Esophagus muscularis mucosa (tissue), 3 donors: ENCODE data around the gene WDR89.
"Not testable (repeated sequence)": the region's sequence is repeated elsewhere in the genome, so short reads cannot be mapped to it uniquely, and the experiment has no call there.

Experiments
- EP300 ChIP-seq: sonication (generic); formaldehyde crosslinking; IDR thresholded peaks from one replicate; pipeline ENCODE4 v1.6.1; 2017; ENCODE audit warnings: antibody characterized with exemption
- TF ChIP-seq, protein P1 (sequence below), 3 experiments: fragments of 200-600 bp in 2 of 3; fragments of 450-650 bp in 1 of 3; sonication (generic) in 2 of 3; IDR thresholded peaks; one replicate each; pipeline ENCODE4 v1.5.1; 2017 to 2019; ENCODE audit warnings: antibody characterized with exemption in 3 of 3, mild to moderate bottlenecking in 2 of 3, moderate library complexity in 1 of 3

DNA sequence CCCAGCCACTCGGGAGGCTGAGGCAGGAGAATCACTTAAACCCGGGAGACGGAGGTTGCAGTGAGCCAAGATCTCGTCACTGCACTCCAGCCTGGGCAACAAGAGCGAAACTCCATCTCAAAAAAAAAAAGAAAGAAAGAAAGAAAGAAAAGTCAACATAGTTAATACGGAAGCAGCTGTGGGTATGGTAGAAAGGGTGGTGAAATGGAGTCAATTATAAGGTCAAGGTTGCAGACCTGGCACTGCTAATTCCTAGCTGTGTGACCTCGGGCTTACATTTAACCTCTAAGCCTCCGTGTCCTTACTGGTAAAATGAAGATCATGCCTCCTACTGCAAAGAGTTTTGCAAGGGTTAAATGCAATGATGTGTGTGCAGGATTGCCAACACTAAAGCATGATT is 58.6 kb downstream of the WDR89 start:
- TF ChIP-seq, protein P1, sequence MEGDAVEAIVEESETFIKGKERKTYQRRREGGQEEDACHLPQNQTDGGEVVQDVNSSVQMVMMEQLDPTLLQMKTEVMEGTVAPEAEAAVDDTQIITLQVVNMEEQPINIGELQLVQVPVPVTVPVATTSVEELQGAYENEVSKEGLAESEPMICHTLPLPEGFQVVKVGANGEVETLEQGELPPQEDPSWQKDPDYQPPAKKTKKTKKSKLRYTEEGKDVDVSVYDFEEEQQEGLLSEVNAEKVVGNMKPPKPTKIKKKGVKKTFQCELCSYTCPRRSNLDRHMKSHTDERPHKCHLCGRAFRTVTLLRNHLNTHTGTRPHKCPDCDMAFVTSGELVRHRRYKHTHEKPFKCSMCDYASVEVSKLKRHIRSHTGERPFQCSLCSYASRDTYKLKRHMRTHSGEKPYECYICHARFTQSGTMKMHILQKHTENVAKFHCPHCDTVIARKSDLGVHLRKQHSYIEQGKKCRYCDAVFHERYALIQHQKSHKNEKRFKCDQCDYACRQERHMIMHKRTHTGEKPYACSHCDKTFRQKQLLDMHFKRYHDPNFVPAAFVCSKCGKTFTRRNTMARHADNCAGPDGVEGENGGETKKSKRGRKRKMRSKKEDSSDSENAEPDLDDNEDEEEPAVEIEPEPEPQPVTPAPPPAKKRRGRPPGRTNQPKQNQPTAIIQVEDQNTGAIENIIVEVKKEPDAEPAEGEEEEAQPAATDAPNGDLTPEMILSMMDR (IDR thresholded peaks at IDR 0.05), result not testable (repeated sequence)
- TF ChIP-seq EP300, result not testable (repeated sequence)
